Thyroid gland (tissue), 4 donors: ENCODE data around the gene ADAMTSL3. TPM values are rescaled to one million over a fixed set of nuclear protein-coding genes. Genes with fewer than 3 reads are reported as not detected.

Experiments
- DNase-seq, 2 donors: peaks; one replicate each; pipeline ENCODE4 v3.0.0-alpha.2; 2019
- H3K27ac ChIP-seq, 3 donors: fragments of 200-600 bp; sonication (generic); 1 replicate in 2 of 3; 2 replicates in 1 of 3; pipeline ENCODE4 v1.5.1; 2016 to 2019; ENCODE audit warnings: mild to moderate bottlenecking in 1 of 3, moderate library complexity in 1 of 3
- H3K27me3 ChIP-seq: fragments of 200-600 bp; sonication (generic); one replicate; pipeline ENCODE4 v1.5.1; 2019
- H3K36me3 ChIP-seq, 2 donors: fragments of 200-600 bp; sonication (generic); one replicate each; pipeline ENCODE4 v1.5.1; 2016 to 2019
- H3K4me1 ChIP-seq, 2 donors: fragments of 200-600 bp; sonication (generic); one replicate each; pipeline ENCODE4 v1.5.1; 2017 to 2019
- H3K4me3 ChIP-seq, 3 donors: fragments of 200-600 bp; sonication (generic); replicated peaks in 1 of 3; 1 replicate in 2 of 3; 2 replicates in 1 of 3; pipeline ENCODE4 v1.5.1; 2016; ENCODE audit warnings: mild to moderate bottlenecking in 1 of 3
- H3K9me3 ChIP-seq: fragments of 200-600 bp; sonication (generic); one replicate; pipeline ENCODE4 v1.5.1; 2017
- POLR2A ChIP-seq, 2 donors: fragments of 450-650 bp; IDR thresholded peaks; one replicate each; pipeline ENCODE4 v1.6.1; 2017; ENCODE audit warnings: antibody characterized with exemption in 2 of 2, mild to moderate bottlenecking in 2 of 2, moderate library complexity in 1 of 2
- WGBS, 2 donors: methylation state at CpG; one replicate each; pipeline ENCODE4 v1.1.5; 2017; 5-methylcytosine and 5-hydroxymethylcytosine counted together
- intact Hi-C: fragments of 100-400 bp; cut with DNase I; formaldehyde crosslinking; loops from one replicate; pipeline ENCODE4 v1.15.1; 2023
- total RNA-seq, 4 donors: library from RNA; depleted of rRNA; stranded (reverse); fragments of >200 nt; gene quantifications; one replicate each; pipeline ENCODE4 v1.2.3, GENCODE V29; 2016
- TF ChIP-seq, protein P1 (sequence below), 6 experiments: fragments of 200-600 bp in 3 of 6; fragments of 450-650 bp in 3 of 6; sonication (generic) in 3 of 6; IDR thresholded peaks; one replicate each; pipeline ENCODE4 v1.5.1; 2016 to 2019; ENCODE audit warnings: antibody characterized with exemption in 6 of 6, mild to moderate bottlenecking in 2 of 6, inconsistent platforms in 1 of 6, moderate library complexity in 1 of 6

ADAMTSL3 gene
- total RNA-seq, 4 donors from 2014 or later: 5.5 to 14.8 (median 6.5) TPM

- H3K4me3 ChIP-seq: no peak overlapping the region
- TF ChIP-seq, protein P1, sequence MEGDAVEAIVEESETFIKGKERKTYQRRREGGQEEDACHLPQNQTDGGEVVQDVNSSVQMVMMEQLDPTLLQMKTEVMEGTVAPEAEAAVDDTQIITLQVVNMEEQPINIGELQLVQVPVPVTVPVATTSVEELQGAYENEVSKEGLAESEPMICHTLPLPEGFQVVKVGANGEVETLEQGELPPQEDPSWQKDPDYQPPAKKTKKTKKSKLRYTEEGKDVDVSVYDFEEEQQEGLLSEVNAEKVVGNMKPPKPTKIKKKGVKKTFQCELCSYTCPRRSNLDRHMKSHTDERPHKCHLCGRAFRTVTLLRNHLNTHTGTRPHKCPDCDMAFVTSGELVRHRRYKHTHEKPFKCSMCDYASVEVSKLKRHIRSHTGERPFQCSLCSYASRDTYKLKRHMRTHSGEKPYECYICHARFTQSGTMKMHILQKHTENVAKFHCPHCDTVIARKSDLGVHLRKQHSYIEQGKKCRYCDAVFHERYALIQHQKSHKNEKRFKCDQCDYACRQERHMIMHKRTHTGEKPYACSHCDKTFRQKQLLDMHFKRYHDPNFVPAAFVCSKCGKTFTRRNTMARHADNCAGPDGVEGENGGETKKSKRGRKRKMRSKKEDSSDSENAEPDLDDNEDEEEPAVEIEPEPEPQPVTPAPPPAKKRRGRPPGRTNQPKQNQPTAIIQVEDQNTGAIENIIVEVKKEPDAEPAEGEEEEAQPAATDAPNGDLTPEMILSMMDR (IDR thresholded peaks at IDR 0.05): no peak
- TF ChIP-seq POLR2A (IDR thresholded peaks at IDR 0.05): no peak
- H3K27ac ChIP-seq: no peak overlapping the region
- WGBS, 2 donors: 89 to 90% methylated on average over 2 of the region's 2 CpGs
- H3K9me3 ChIP-seq: no peaks in the 10 kb centered on the region
- H3K36me3 ChIP-seq: no peaks in the 10 kb centered on the region
- H3K27me3 ChIP-seq: no peaks in the 10 kb centered on the region
- intact Hi-C loops: no loop called here
- no peaks in the 10 kb centered on the region for H3K4me1 ChIP-seq
- DNase-seq: no peak
These were observed 244.4 kb downstream of the ADAMTSL3 start for GRCh38 chr15:83898361-83898760.

GRCh38 chr15:83899670-83900069 is 245.7 kb downstream of the ADAMTSL3 start:
- H3K27me3 ChIP-seq: no peaks in the 10 kb centered on the region
- 82 to 84% methylated on average over 2 of the region's 2 CpGs for WGBS, 2 donors
- TF ChIP-seq, protein P1 (IDR thresholded peaks at IDR 0.05): no peak
- no peak for TF ChIP-seq POLR2A (IDR thresholded peaks at IDR 0.05)
- no peak overlapping the region for H3K27ac ChIP-seq
- peaks cover 0 to 7% of the 10 kb centered on the region in 2 donors for H3K4me1 ChIP-seq
- no peak overlapping the region for H3K4me3 ChIP-seq
- H3K36me3 ChIP-seq: no peaks in the 10 kb centered on the region
- no peaks in the 10 kb centered on the region for H3K9me3 ChIP-seq
- intact Hi-C loops: no loop called here
- no peak for DNase-seq

DNA sequence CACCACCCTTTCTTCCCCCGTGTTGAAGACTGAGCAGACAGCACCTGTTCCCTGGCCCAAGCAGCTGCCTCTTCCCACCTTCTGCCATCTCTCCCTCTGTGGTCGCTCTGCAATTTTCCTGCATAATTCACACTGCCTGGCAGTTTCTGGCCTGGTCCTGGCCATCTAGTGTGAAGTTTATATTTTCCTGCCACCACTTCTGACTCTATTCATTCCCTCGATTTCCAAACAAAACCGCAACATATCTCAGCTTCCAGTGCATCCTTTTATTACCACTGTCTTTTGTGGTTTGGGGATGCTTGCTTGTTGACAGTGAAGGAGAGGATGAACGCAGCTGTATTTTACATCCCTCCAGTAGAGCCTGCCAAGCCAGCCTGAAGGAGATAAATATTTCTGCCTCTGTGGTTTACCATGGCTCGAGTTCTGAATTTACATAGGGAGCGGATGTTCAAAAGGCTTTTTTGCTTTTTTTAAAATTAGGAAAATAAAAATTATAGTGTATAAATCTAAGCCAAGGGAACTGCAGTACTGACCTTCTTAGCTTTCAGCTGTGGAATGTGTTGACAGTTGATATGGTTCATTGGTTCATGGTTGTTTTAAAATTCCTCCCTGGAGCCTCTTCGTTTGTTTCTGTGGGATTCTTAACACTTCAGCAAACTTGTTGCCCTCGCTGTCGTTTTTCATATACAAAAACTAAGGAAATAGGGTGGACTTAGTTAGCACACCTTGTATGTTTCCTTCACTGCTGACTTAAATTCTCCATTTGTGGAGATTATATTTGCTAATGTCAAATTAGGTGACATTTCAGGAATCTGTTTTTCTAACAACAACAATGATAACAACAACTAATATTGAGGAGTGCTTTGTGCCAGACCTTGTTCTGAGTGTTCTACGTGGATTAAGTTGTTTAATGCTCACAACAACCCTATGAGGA is 250.5 kb downstream of the ADAMTSL3 start:
- intact Hi-C loops: no loop called here
- Histone ChIP-seq H3K4me3 (no peak overlapping the region), H3K4me1 (peaks cover 0 to 10% of the 10 kb centered on the region in 2 donors), H3K27ac (no peak overlapping the region), H3K36me3 (no peaks in the 10 kb centered on the region), H3K27me3 (no peaks in the 10 kb centered on the region), H3K9me3 (no peaks in the 10 kb centered on the region)
- DNase-seq: no peak
- TF ChIP-seq, protein P1 (IDR thresholded peaks at IDR 0.05): no peak
- no peak for TF ChIP-seq POLR2A (IDR thresholded peaks at IDR 0.05)
- 49 to 51% methylated on average over 11 of the region's 11 CpGs for WGBS, 2 donors

DNA sequence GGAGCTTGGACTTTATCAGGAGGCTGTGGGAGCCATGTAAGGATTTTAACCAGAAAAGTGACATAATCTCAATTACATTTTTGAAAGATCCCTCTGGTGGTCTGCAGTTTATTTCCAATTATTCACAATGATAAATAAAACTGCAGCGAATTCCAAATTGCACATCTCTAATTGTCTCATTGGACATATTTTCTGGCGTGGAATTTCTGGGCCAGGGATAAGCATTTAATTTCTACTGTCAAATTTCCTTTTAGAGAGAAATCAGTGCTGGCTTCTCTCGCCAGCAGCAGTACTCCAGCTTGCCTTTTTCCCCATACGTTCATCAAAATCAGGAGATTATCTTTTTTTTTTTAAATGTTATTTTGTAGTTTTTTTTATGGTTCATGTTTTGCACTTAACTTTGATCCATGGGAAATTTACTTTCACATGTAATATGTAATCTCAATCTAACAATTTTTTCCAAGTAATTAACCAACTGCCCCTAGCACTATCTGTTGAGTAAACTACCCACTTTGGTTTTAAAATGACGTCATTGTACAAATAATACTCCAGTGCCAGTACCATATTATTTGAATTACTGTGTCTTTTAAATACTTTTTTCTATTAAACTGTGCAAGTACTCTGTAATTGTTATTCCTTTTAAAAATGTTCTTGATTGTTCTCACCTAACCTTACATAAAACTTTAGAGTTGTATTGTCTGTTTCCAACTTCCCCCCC is 251.8 kb downstream of the ADAMTSL3 start:
- Histone ChIP-seq H3K27me3 (no peaks in the 10 kb centered on the region), H3K4me1 (peaks cover 0 to 10% of the 10 kb centered on the region in 2 donors), H3K4me3 (no peak overlapping the region), H3K9me3 (no peaks in the 10 kb centered on the region), H3K36me3 (no peaks in the 10 kb centered on the region), H3K27ac (no peak overlapping the region)
- WGBS, 2 donors: 84 to 87% methylated on average over 5 of the region's 5 CpGs
- DNase-seq: no peak
- TF ChIP-seq, protein P1 (IDR thresholded peaks at IDR 0.05): no peak
- TF ChIP-seq POLR2A (IDR thresholded peaks at IDR 0.05): no peak
- intact Hi-C loops: no loop called here

DNA sequence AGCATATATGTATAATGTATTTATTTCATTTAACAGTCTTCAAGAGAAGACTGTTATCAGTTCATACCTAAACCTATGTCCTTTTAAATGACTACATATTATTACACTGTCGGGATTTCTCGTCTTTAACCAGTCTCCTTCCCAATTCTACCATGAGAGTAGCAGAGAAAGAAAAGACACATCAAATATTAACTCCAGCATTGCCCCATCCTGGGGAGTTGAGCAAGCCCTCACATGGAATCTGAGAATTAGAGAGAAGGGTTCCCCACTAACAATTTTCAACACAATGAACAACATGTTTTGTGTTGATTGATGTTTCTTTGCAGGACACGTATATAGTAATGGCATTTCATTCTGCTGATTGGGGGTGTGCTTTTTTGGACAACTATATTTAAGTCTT is 257.4 kb downstream of the ADAMTSL3 start:
- DNase-seq: no peak
- intact Hi-C loops: no loop called here
- no peak overlapping the region for H3K4me3 ChIP-seq
- no peaks in the 10 kb centered on the region for H3K9me3 ChIP-seq
- H3K4me1 ChIP-seq: no peaks in the 10 kb centered on the region
- no peak for TF ChIP-seq POLR2A (IDR thresholded peaks at IDR 0.05)
- TF ChIP-seq, protein P1 (IDR thresholded peaks at IDR 0.05): no peak
- WGBS, 2 donors: 77 to 81% methylated on average over 3 of the region's 3 CpGs
- H3K27ac ChIP-seq: no peak overlapping the region
- no peaks in the 10 kb centered on the region for H3K27me3 ChIP-seq
- no peaks in the 10 kb centered on the region for H3K36me3 ChIP-seq
